GM19240 (cell line): ENCODE data around the gene BUB1.
"Not testable (repeated sequence)": the region's sequence is repeated elsewhere in the genome, so short reads cannot be mapped to it uniquely, and the experiment has no call there.

ENCODE experiments used
- DNase-seq: peaks from one replicate; pipeline ENCODE4 v3.0.0; 2011; ENCODE audit warnings: low spot score; ENCODE audit not compliant: insufficient read length

Gene BUB1

DNA sequence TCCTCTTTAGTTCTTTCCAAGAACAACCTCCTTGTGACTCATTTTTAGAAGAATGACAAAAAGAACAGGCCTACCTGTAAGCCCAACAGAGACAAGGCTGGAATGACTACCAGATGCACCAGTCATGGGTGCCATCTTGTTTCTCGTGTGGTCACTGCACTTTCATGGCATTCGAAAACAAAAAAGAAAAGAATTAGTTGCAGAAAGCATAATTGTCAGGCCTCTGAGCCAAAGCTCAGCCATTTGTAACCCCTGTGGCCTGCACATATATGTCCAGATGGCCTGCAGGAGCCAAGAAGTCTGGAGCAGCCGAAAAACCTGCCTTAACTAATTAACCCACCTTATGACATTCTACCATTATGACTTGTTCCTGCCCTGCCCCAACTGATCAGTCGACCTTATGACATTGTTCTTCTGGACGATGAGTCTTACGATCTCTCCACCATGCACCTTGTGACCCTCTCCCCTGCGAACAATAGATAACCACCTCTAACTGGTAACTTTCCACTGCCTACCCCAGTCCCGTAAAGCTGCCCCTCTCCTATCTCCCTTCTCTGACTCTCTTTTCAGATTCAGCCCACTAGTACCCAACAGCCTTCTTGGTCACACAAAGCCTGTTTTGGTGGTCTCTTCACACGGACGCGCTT is 13.9 kb upstream of the BUB1 start:
- DNase-seq = no peak

DNA sequence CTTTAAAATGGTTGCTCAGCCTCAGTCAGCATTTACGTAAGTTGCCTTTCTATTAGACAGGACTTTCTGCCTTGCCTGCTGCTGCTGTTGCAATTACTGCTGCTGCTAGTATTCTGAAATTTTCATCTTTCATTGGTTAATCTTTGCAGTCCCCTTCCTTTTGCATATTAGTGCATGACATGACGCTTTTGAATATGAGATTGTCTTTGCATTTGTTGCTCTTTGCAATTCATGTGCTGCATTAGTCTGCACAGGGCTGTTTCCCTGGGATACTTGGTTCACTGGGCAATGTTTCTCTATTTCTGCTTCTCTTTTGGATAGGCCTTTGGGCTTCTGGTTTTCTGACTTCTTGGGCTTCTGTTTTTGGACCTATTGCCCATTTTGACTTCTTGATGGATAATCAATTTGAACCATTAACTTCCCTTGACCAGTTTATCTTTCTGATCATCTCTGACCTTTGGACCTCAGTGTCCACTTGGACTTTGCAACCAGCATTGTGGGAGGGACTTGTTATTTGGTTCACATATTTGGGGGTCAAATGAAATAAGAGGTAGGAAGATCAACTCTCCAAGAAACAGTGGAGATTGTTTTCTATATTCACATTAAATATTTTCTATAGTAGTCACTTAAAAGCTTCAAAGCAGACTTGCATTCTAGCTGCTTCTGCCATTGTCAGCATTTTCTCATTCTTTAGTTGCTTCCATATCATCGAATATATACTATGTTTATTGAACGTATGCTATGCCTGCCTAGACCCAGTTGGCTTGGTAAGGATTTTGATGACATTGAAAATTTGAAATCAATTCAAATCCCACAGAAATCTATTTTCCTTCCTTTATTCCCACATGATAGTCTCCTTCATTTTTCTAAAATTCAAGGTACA is 12.5 kb upstream of the BUB1 start:
- no peak for DNase-seq

GRCh38 chr2:110688594-110689091 is 10.8 kb upstream of the BUB1 start:
- DNase-seq = no peak

GRCh38 chr2:110687775-110688484 is 10.1 kb upstream of the BUB1 start:
- DNase-seq = not testable (repeated sequence)

- no peak for DNase-seq
These were observed 5.0 kb upstream of the BUB1 start for GRCh38 chr2:110682872-110683271.

DNA sequence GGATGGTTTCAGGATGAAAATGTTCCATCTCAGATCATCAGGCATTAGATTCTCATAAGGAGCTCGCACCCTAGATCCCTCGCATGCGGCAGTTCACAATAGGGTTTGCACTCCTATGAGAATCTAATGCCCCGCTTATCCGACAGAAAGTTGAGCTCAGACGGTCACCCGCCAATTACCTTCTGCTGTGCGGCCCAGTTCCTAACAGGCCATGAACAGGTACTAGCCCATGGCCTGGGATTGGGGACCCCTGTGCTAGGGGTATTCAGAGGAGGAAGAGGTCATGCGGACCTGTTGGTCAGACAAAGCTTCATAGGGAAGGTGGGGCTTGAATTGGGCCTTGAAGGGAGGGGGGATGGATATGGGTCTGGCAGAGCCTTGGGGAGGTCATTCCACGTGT is 4.4 kb upstream of the BUB1 start:
- DNase-seq = no peak

GRCh38 chr2:110680709-110681108 is 2.8 kb upstream of the BUB1 start:
- no peak for DNase-seq

DNA sequence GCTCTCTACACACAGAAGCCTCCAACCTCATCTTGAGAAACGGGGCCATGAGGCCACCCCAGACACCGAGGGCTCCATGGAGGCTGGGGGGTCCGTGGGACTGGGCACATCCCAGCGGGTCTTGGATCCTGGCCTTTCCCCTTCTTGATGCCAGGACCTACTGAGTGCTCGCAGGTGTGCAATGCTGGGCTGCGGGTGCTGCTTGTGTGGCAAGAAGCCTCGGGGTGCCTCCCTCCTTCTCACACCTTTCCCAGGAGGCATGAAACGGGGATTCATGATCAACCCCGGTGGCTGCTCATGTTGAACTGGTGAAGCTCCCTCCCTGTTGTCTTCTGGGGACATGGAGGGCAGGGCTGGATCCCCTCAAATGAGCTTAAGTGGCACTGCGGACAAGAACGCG is 2.0 kb upstream of the BUB1 start:
- DNase-seq = no peak

DNA sequence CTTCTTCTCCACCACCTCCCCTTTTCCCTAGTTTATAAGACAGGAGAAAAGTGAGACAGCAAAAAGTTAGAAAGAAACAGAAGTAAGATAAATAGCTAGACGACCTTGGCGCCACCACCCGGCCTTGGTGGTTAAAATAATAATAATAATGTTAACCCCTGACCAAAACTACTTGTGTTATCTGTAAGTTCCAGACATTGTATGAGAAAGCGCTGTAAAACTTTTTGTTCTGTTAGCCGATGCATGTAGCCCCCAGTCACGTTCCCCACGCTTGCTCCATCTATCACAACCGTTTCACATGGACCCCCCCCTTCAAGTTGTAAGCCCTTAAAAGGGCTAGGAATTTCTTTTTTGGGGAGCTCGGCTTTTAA is 1.5 kb upstream of the BUB1 start:
- DNase-seq = no peak

DNA sequence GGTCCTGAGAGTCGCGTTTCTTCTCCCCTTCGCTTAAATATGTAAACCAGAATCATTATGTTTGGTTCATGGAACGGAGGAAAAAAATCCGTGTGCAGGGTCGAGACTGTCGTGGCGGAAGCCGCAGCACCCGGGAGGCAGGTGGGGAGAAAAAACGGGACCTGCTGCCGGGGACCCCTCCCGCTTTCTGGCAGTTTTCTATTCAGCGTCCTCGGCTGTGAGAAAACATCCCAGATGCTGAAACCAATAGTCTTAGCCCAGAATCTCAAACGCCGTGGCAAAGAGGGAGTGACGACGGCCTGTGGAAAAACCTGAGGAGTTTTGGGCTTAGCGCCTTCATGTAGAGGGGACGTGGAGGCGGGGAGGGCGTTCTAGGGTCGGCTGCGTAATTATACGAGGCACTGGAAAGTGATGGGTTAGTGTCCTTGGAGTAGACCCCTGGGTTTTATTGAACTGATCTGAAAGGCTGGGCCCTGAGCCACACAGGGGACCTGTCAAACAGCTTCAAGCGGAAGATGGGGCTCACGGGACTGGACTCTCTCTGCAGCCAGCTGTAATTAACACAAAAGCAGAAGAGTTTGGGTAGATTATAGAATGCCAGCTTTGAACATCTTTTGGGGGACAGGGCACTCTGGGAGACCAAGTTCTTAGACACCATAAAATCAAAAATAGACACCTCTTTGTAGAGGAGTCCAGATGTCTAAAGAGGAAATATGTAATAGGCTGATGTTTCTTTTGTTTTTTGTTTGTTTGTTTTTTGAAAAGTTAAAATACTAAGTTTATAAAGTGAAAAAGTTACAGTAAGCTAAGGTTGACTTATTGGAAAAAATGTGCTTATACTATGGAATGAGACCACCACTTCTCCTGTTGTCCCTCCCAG is 834 bp upstream of the BUB1 start:
- DNase-seq = no peak

GRCh38 chr2:110677080-110677479 is 783 bp downstream of the BUB1 start:
- DNase-seq = no peak

DNA sequence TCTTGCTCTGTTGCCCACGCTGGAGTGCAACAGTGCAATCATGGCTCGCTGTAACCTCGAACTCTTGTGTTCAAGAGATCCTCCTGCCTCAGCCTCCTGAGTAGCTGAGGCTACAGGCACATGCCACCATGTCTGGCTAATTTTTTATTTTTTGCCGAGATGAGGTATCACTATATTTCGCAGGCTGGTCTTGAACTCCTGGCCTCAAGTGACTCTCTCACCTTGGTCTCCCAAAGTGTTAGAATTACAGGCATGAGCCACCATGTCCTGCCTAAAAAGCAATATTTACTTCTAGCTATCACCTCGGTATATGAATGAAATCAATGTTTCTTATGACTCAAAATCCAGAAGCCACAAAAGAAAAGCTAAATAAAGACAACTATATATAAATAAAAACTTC is 2.2 kb downstream of the BUB1 start:
- no peak for DNase-seq

- DNase-seq = peak; percentile 60
These were observed 3.0 kb downstream of the BUB1 start for GRCh38 chr2:110674620-110675555.

- no peak for DNase-seq
These were observed 4.7 kb downstream of the BUB1 start for GRCh38 chr2:110673201-110673600.

DNA sequence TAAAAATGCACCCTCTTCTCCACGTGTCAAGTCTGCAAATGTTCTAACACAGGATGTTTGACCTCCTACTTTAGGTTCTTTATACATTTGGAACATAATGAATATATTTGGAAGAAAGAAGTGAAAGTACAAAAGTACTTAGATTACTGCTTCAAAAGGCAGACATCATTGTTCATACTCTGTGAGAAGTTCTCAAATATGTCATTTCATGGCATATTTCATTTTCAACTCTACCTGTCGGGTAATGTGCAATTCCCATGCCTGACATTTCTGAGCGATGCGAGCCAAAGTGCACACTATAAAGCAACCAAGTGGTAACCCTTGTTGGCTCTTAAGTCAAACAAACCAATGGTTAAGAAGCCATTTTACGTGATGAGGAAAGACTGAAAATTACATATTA is 7.0 kb downstream of the BUB1 start:
- no peak for DNase-seq

GRCh38 chr2:110669079-110669478 is 8.8 kb downstream of the BUB1 start:
- no peak for DNase-seq

GRCh38 chr2:110667071-110667470 is 10.8 kb downstream of the BUB1 start:
- DNase-seq = no peak

DNA sequence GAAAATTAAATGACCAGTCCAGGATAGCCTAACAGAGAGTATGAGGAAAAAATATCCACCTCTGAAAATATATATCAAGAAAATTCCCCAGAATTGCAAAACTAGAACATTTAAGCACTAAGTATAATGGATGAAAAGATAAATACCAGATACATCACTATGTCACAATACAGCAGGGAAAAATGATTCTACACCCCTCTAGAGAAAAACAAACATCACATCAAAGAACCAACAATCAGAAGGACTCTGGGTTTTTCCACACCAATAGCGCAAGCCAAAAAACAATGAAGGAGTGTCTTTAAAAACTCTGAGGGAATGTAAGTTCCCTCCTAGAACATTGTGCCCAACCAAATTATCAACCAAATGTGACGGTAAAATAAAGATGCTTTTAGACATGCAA is 13.7 kb downstream of the BUB1 start:
- no peak for DNase-seq

DNA sequence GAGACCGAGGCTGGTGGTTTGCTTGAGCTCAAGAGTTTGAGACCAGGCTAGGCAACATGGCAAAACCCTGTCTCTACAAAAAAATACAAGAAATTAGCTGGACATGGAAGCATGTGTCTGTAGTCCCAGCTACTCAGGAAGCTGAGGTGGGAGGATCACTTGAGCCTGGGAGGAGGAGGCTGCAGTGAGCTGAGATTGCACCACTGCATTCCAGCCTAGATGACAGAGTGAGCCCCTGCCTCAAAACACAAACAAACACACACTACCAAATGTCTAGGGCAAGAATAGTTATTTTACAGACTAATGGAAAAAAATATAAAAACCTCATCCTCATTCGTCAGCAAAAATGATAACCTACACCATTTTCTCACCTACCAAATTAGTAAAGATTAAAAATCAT is 15.3 kb downstream of the BUB1 start:
- DNase-seq = no peak

DNA sequence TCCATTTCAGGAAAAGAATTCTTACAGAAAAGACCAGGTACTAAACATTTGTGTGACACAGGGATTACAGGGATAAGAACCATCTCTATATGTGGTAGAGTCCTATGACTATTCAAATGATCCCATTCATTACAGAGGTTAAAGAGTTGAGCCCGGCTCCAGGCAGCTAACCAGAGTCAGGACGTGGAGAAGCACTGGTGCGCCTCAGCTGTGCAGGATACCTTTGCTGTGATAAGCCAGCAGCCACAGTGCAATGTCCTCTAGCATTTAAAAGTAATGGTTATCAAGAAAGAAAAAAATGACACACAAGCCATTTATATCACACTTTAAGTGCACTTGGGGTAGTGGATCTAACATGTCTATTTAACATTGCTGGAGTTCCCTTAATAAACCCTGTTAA is 17.3 kb downstream of the BUB1 start:
- no peak for DNase-seq
